Measurements from ENCODE around the gene MPZL2. TPM values are rescaled to one million over a fixed set of nuclear protein-coding genes. Genes with fewer than 3 reads are reported as not detected.

The MPZL2 gene
- total and polyA plus RNA-seq, 2 of the 8 experiments (the other 6 are each of a cell fraction or from before 2014, with no cell fraction given), result 2.4 to 3.2 TPM

DNA sequence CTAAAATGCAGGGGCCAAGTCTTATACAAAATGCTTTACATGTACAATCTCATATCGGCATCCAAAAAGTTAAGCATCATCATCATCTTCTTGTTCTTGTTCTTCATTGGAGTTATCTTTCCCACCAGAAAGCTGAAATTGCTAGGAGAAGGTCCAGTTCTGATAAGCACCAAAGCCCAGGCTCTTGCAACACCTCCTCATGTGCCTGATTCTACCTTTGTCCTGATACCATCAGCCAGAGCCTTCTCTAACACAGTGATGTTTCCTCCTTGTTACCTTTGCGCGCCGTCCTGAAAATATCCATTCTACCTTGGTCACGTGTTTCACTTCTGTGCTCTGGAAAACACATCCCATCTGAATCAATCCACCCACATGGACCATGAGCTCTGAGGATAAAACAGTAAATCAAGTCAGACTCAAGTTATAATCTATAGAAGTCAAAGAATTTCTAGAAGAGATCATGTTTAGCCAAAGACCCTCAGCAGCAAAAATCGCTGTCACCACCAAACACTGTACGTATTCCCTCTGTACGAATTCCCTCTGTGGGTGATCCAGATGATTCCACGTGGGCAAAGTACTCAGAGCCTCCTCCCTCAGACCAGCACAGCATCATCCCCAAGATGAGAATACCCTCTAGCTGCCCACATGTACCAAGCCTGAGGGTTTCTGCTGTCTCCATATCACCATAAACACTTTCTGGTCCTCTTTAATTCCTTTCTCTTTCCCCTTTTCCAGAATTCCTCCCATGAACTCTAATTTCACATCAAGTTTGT lies 58.3 kb downstream of the MPZL2 start:
- TF ChIP-seq FOSL1 (IDR thresholded peaks at IDR 0.05; ENCODE audit: insufficient read depth, low read depth, low read length) (no peak), GABPA (IDR thresholded peaks at IDR 0.05; ENCODE audit: borderline replicate concordance, insufficient read depth, low read length) (no peak), RBBP5 (IDR thresholded peaks at IDR 0.05; ENCODE audit: borderline replicate concordance, low read depth, low read length) (no peak), SIRT6 (IDR thresholded peaks at IDR 0.05; ENCODE audit: low read length) (no peak), POU5F1 (IDR thresholded peaks at IDR 0.05; ENCODE audit: low read depth, low read length) (no peak), CBX5 (IDR thresholded peaks at IDR 0.05; ENCODE audit: low read depth, low read length) (no peak), CHD2 (IDR thresholded peaks at IDR 0.05; ENCODE audit: low read length) (no peak), CEBPB (IDR thresholded peaks at IDR 0.05; ENCODE audit: low read depth, low read length) (no peak), SP4 (IDR thresholded peaks at IDR 0.05; ENCODE audit: low read length) (no peak), PHF8 (conservative IDR thresholded peaks at IDR 0.05; ENCODE audit: low read depth, low read length) (no peak), KDM1A (IDR thresholded peaks at IDR 0.05; ENCODE audit: borderline replicate concordance, low read length) (no peak)
- TF ChIP-seq, protein P1, sequence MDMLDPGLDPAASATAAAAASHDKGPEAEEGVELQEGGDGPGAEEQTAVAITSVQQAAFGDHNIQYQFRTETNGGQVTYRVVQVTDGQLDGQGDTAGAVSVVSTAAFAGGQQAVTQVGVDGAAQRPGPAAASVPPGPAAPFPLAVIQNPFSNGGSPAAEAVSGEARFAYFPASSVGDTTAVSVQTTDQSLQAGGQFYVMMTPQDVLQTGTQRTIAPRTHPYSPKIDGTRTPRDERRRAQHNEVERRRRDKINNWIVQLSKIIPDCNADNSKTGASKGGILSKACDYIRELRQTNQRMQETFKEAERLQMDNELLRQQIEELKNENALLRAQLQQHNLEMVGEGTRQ (IDR thresholded peaks at IDR 0.05; ENCODE audit: low read length), result no peak
- Histone ChIP-seq H4K20me1 (replicated peaks in 1 of 2; ENCODE audit: control insufficient read depth in 1 of 2, insufficient read depth in 2 of 2, low read length in 2 of 2) (no peaks in the 10 kb centered on the region), H3K4ac (replicated peaks; ENCODE audit: insufficient read length, low read depth, low read length) (no peak overlapping the region), H3K27me3 (replicated peaks in 1 of 4; ENCODE audit: control insufficient read depth in 3 of 4, extremely low read depth in 1 of 4, insufficient read depth in 3 of 4, low read length in 3 of 4) (peaks cover 0 to 2% (median under 1%) of the 10 kb centered on the region in 4 experiments; a peak in 2 of 7 replicates), H3K9me3 (ENCODE audit: insufficient read depth in 2 of 2, low read depth in 1 of 2, low read length in 1 of 2) (no peaks in the 10 kb centered on the region), H3K36me3 (ENCODE audit: control insufficient read depth in 2 of 4, insufficient read depth in 4 of 4, low read length in 3 of 4) (no peaks in the 10 kb centered on the region), H3K79me1 (ENCODE audit: low read depth, low read length) (no peaks in the 10 kb centered on the region), H3K27ac (ENCODE audit: low read depth, low read length) (no peak overlapping the region), H3K14ac (ENCODE audit: insufficient read length) (no peak overlapping the region), H2BK120ac (replicated peaks; ENCODE audit: low read depth, low read length) (no peak overlapping the region), H2AFZ (ENCODE audit: low read length) (no peak overlapping the region), H3K23ac (ENCODE audit: insufficient read length) (no peak overlapping the region), H3K79me2 (ENCODE audit: control insufficient read depth in 1 of 2, insufficient read depth in 2 of 2, low read length in 2 of 2) (no peaks in the 10 kb centered on the region), H2AK5ac (ENCODE audit: low read depth, low read length) (no peak overlapping the region), H3K56ac (replicated peaks; ENCODE audit: insufficient read length, low read depth, low read length) (no peak overlapping the region), H2BK5ac (ENCODE audit: low read depth, low read length) (no peak overlapping the region), H4K8ac (ENCODE audit: extremely low read depth, insufficient read depth, low read length) (no peak overlapping the region), H3K9ac (replicated peaks in 1 of 4; ENCODE audit: extremely low read depth in 1 of 4, low read depth in 3 of 4, low read length in 3 of 4) (no peak overlapping the region), H2BK12ac (ENCODE audit: low read depth, low read length) (no peak overlapping the region), H3K18ac (ENCODE audit: extremely low read depth, low read length) (no peak overlapping the region), H3K4me1 (replicated peaks in 1 of 4; ENCODE audit: control insufficient read depth in 3 of 4, insufficient read depth in 4 of 4, low read length in 3 of 4) (peaks cover 3 to 6% (median 4%) of the 10 kb centered on the region in 4 experiments; a peak in 3 of 7 replicates), H3K4me3 (ENCODE audit: extremely low read depth in 1 of 4, insufficient read depth in 2 of 4, low read depth in 3 of 4, low read length in 4 of 4) (no peak overlapping the region), H4K5ac (ENCODE audit: insufficient read length, low read depth, low read length) (no peak overlapping the region), H3K23me2 (ENCODE audit: low read depth, low read length) (peaks cover 2% of the 10 kb centered on the region; the same call in 1 of the 2 replicates), H4K91ac (replicated peaks; ENCODE audit: insufficient read length, low read length) (no peak overlapping the region), H3K4me2 (ENCODE audit: insufficient read depth in 1 of 2, low read depth in 2 of 2, low read length in 2 of 2) (no peak overlapping the region), H2BK20ac (ENCODE audit: low read length) (no peak overlapping the region), H2BK15ac (ENCODE audit: low read length) (no peak overlapping the region)
- DNase-seq (ENCODE audit: low read depth in 1 of 2, low spot score in 2 of 2) (no peak), FAIRE-seq (no peak)
- ChIA-PET CTCF (ENCODE audit: partially characterized antibody) (interaction anchor here (0.6 kb wide), 1 partner anchor 127 kb away, joined by 3 read pairs; no protein-coding TSS in a partner anchor), POLR2A (ENCODE audit: partially characterized antibody) (interaction anchor here (1.0 kb wide), 1 partner anchor 8 kb away, joined by 3 read pairs; no protein-coding TSS in a partner anchor)
- WGBS, 2 experiments (ENCODE audit: extremely low coverage in 1 of 2, insufficient coverage in 1 of 2, insufficient read length in 1 of 2, insufficient replicate concordance in 2 of 2, low coverage in 1 of 2, low lambda C conversion rate in 2 of 2, missing lambda C conversion rate in 1 of 2), result 91% methylated on average over 9 of the region's 9 CpGs; no CpG with 5 or more reads in 1 of the 2 experiments

Data from H1 (cell line).